ENCODE results near the gene RALGPS1. TPM values are rescaled to one million over a fixed set of nuclear protein-coding genes. Genes with fewer than 3 reads are reported as not detected.

The RALGPS1 gene
- total RNA-seq, 1 experiment from 2014 or later = 18.6 TPM

- H2AFZ ChIP-seq (ENCODE audit: low read length) = no peak overlapping the region
- no peak overlapping the region for H3T11ph ChIP-seq (ENCODE audit: low read length)
- no peak overlapping the region for H2BK5ac ChIP-seq (ENCODE audit: insufficient read length, low read length)
- H4K5ac ChIP-seq (ENCODE audit: insufficient read length, low read depth, low read length) = no peak overlapping the region
- no peaks in the 10 kb centered on the region for H3K9me3 Mint-ChIP-seq
- WGBS (ENCODE audit: extremely low coverage, insufficient read length, low lambda C conversion rate) = no CpG with 5 or more reads among the region's 11 CpGs
- no peaks in the 10 kb centered on the region for H3K27me3 ChIP-seq (ENCODE audit: insufficient read depth, low read length)
- DNase-seq = no peak
- H3K4me1 Mint-ChIP-seq = peaks cover 0 to 4% of the 10 kb centered on the region in 2 experiments; a peak in 2 of 4 replicates
- no peak overlapping the region for H3K14ac ChIP-seq (ENCODE audit: insufficient read depth, low read length)
- H4K8ac ChIP-seq (replicated peaks; ENCODE audit: insufficient read length, low read depth, low read length) = no peak overlapping the region
- TF ChIP-seq CTCF (conservative IDR thresholded peaks at IDR 0.05) = no peak
- H2BK15ac ChIP-seq (ENCODE audit: low read depth, low read length) = no peak overlapping the region
- H3K79me2 ChIP-seq (ENCODE audit: insufficient read depth, low read length) = no peaks in the 10 kb centered on the region
- H3K27ac ChIP-seq (ENCODE audit: insufficient read length, low read depth, low read length) = no peak overlapping the region
- H2BK120ac ChIP-seq (ENCODE audit: low read depth, low read length, poor library complexity, severe bottlenecking) = no peak overlapping the region
- H3K27ac Mint-ChIP-seq = no peak overlapping the region; a peak in 1 of 7 replicates
- H3K4me1 ChIP-seq (ENCODE audit: insufficient read depth, low read length) = no peaks in the 10 kb centered on the region
- H2BK20ac ChIP-seq (ENCODE audit: low read depth, low read length, poor library complexity, severe bottlenecking) = no peak overlapping the region
- no peak overlapping the region for H2BK12ac ChIP-seq (ENCODE audit: insufficient read length, low read depth, low read length)
- no peaks in the 10 kb centered on the region for H4K20me1 ChIP-seq (ENCODE audit: control insufficient read depth, insufficient read depth, insufficient read length)
- H3K23me2 ChIP-seq (ENCODE audit: insufficient read length, low read depth, low read length, poor library complexity, severe bottlenecking) = no peaks in the 10 kb centered on the region
- no peaks in the 10 kb centered on the region for H3K27me3 Mint-ChIP-seq (ENCODE audit: low read depth)
- H3K56ac ChIP-seq (ENCODE audit: insufficient read length, low read depth, low read length) = no peak overlapping the region
- H3K9me3 ChIP-seq (ENCODE audit: control insufficient read depth, low read depth, low read length) = no peaks in the 10 kb centered on the region
- no peak overlapping the region for H2AK5ac ChIP-seq (ENCODE audit: insufficient read length, low read length)
- no peak overlapping the region for H3K4me2 ChIP-seq (ENCODE audit: insufficient read depth, insufficient read length, low read length)
- H3K4ac ChIP-seq (ENCODE audit: low read depth, low read length) = no peak overlapping the region
- no peaks in the 10 kb centered on the region; a peak in 3 of 7 replicates for H3K36me3 Mint-ChIP-seq (ENCODE audit: insufficient read depth in 1 of 3, low read depth in 3 of 3)
- H4K91ac ChIP-seq (ENCODE audit: insufficient read length, low read depth, low read length) = no peak overlapping the region
- no peak overlapping the region for H3K18ac ChIP-seq (ENCODE audit: insufficient read length, low read depth, low read length)
- H3K79me1 ChIP-seq (ENCODE audit: insufficient read depth, low read depth, low read length, poor library complexity, severe bottlenecking) = no peaks in the 10 kb centered on the region
- H3K23ac ChIP-seq (ENCODE audit: insufficient read length, low read depth, low read length) = no peak overlapping the region
- no peak overlapping the region for H3K4me3 Mint-ChIP-seq
- no peak overlapping the region for H3K9ac ChIP-seq (ENCODE audit: extremely low read depth, insufficient read length, low read length)
Observed at GRCh38 chr9:127092041-127092608, 177.5 kb downstream of the RALGPS1 start.

All from H9 (cell line).